Measurements from ENCODE around the gene CHFR. TPM values are rescaled to one million over a fixed set of nuclear protein-coding genes. Genes with fewer than 3 reads are reported as not detected.
"Not testable (repeated sequence)": the region's sequence is repeated elsewhere in the genome, so short reads cannot be mapped to it uniquely, and the experiment has no call there.

CHFR gene
- total RNA-seq, 1 experiment from 2014 or later: 41.0 TPM

DNA sequence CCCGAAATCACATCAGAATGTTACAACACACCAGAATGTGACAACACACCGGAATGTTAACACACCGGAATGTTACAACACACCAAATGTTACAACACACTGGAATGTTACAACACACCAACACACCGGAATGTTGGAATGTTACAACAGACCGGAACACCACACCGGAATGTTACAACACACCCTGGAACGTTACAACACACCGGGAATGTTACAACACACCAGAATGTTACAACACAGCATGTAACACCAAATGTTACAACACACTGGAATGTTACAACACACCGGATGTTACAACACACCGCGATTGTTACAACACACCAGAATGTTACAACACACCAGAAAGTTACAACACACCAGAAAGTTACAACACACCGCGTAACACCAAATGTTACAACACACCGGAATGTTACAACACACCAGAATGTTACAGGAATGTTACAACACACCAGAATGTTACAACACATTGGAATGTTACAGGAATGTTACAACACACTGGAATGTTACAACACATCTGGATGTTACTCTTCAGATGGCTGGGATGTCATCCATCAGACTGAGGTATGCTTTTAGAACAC, 21.1 kb downstream of the CHFR start:
- no peaks in the 10 kb centered on the region for H3K4me1 Mint-ChIP-seq (ENCODE audit: insufficient read depth, unreplicated experiment)
- TF ChIP-seq, protein P1, sequence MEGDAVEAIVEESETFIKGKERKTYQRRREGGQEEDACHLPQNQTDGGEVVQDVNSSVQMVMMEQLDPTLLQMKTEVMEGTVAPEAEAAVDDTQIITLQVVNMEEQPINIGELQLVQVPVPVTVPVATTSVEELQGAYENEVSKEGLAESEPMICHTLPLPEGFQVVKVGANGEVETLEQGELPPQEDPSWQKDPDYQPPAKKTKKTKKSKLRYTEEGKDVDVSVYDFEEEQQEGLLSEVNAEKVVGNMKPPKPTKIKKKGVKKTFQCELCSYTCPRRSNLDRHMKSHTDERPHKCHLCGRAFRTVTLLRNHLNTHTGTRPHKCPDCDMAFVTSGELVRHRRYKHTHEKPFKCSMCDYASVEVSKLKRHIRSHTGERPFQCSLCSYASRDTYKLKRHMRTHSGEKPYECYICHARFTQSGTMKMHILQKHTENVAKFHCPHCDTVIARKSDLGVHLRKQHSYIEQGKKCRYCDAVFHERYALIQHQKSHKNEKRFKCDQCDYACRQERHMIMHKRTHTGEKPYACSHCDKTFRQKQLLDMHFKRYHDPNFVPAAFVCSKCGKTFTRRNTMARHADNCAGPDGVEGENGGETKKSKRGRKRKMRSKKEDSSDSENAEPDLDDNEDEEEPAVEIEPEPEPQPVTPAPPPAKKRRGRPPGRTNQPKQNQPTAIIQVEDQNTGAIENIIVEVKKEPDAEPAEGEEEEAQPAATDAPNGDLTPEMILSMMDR (IDR thresholded peaks at IDR 0.05; ENCODE audit: unreplicated experiment): no peak
- H3K27ac Mint-ChIP-seq (ENCODE audit: low read depth, unreplicated experiment): no peak overlapping the region
- intact Hi-C loops (cut with micrococcal nuclease): no loop called here
- ChIA-PET POLR2A (no interaction called here), CTCF (no interaction called here)
- H3K36me3 Mint-ChIP-seq (ENCODE audit: insufficient read depth, unreplicated experiment): peaks cover 82% of the 10 kb centered on the region
- no peaks in the 10 kb centered on the region for H3K9me3 Mint-ChIP-seq (ENCODE audit: unreplicated experiment)
- DNase-seq (ENCODE audit: unreplicated experiment): peak; percentile 33
- BruUV-seq (replicated peaks): no TSS peak
- H3K27me3 Mint-ChIP-seq (ENCODE audit: insufficient read depth, unreplicated experiment): no peaks in the 10 kb centered on the region
- no peak overlapping the region for H3K4me3 Mint-ChIP-seq (ENCODE audit: unreplicated experiment)

DNA sequence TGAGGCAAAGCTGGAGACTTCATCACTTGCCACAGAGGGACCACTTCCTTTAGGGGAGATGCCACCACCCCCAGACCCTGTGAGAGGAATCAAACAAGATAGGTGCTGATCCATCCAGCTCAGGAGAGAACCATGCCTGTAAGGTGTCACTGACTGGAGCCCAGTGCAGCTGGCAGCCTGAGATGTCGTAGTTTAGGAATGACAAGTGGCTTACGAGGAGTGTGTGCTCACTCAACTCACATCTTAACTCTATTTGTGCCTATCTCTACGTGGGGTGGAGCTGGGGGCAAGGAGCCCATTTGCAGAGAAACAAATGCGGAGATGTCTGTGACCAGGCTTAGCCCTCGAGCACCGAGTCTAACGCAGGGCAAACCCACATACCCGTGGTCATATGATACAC, 25.8 kb downstream of the CHFR start:
- Mint-ChIP-seq H3K36me3 (ENCODE audit: insufficient read depth, unreplicated experiment) (peaks cover 66% of the 10 kb centered on the region), H3K4me1 (ENCODE audit: insufficient read depth, unreplicated experiment) (no peaks in the 10 kb centered on the region), H3K4me3 (ENCODE audit: unreplicated experiment) (no peak overlapping the region), H3K27me3 (ENCODE audit: insufficient read depth, unreplicated experiment) (no peaks in the 10 kb centered on the region), H3K9me3 (ENCODE audit: unreplicated experiment) (no peaks in the 10 kb centered on the region), H3K27ac (ENCODE audit: low read depth, unreplicated experiment) (no peak overlapping the region)
- ChIA-PET POLR2A (no interaction called here), CTCF (no interaction called here)
- TF ChIP-seq, protein P1 (IDR thresholded peaks at IDR 0.05; ENCODE audit: unreplicated experiment): no peak
- no peak for DNase-seq (ENCODE audit: unreplicated experiment)
- intact Hi-C loops (cut with micrococcal nuclease): no loop called here
- BruUV-seq (replicated peaks): no TSS peak

DNA sequence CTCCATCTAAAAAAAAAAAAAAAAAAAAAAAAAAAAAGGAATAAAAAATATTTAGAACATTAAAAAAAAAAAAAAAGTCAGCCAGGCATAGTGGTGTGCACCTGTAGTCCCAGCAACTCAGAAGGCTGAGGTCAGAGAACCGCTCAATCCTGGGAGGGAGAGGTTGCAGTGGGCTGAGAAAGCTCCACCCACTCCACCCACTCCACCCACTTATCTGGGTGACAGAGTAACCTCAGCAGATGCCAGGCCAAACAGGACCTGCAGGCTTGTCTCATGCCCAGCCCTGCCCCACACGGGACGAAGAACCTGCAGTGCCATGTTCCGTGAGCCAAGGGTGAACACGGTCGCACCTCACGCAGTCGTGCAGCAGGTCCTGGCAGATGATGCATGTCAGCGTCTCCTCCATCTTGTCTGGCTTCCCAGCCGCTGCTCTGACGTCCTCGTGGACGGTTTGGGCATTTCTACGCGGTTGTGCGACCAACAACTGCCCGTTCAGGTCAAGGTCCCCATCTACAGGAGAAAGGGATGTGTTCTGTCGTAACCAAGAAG, 28.6 kb downstream of the CHFR start:
- intact Hi-C loops (cut with micrococcal nuclease): no loop called here
- ChIA-PET POLR2A (no interaction called here), CTCF (no interaction called here)
- no peak overlapping the region for H3K27ac Mint-ChIP-seq (ENCODE audit: low read depth, unreplicated experiment)
- no peaks in the 10 kb centered on the region for H3K4me1 Mint-ChIP-seq (ENCODE audit: insufficient read depth, unreplicated experiment)
- peaks cover 68% of the 10 kb centered on the region for H3K36me3 Mint-ChIP-seq (ENCODE audit: insufficient read depth, unreplicated experiment)
- TF ChIP-seq, protein P1 (IDR thresholded peaks at IDR 0.05; ENCODE audit: unreplicated experiment): no peak
- H3K27me3 Mint-ChIP-seq (ENCODE audit: insufficient read depth, unreplicated experiment): no peaks in the 10 kb centered on the region
- no TSS peak for BruUV-seq (replicated peaks)
- H3K4me3 Mint-ChIP-seq (ENCODE audit: unreplicated experiment): no peak overlapping the region
- H3K9me3 Mint-ChIP-seq (ENCODE audit: unreplicated experiment): no peaks in the 10 kb centered on the region
- no peak for DNase-seq (ENCODE audit: unreplicated experiment)

DNA sequence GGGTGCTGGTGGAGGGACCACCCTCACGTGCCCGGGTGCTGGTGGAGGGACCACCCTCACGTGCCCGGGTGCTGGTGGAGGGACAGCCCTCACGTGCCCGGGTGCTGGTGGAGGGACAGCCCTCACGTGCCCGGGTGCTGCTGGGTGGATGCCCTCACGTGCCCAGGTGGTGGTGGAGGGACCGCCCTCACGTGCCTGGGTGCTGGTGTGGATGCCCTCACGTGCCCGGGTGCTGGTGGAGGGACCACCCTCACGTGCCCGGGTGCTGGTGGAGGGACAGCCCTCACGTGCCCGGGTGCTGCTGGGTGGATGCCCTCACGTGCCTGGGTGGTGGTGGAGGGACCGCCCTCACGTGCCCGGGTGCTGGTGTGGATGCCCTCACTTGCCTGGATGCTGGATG, 30.4 kb downstream of the CHFR start:
- H3K4me3 Mint-ChIP-seq (ENCODE audit: unreplicated experiment); H3K4me1 Mint-ChIP-seq (ENCODE audit: insufficient read depth, unreplicated experiment); H3K27ac Mint-ChIP-seq (ENCODE audit: low read depth, unreplicated experiment); POLR2A ChIA-PET; CTCF ChIA-PET; DNase-seq (ENCODE audit: unreplicated experiment); intact Hi-C loops (cut with micrococcal nuclease); H3K9me3 Mint-ChIP-seq (ENCODE audit: unreplicated experiment); H3K27me3 Mint-ChIP-seq (ENCODE audit: insufficient read depth, unreplicated experiment); BruUV-seq (replicated peaks): not testable (repeated sequence)
- H3K36me3 Mint-ChIP-seq (ENCODE audit: insufficient read depth, unreplicated experiment): peaks cover 77% of the 10 kb centered on the region

DNA sequence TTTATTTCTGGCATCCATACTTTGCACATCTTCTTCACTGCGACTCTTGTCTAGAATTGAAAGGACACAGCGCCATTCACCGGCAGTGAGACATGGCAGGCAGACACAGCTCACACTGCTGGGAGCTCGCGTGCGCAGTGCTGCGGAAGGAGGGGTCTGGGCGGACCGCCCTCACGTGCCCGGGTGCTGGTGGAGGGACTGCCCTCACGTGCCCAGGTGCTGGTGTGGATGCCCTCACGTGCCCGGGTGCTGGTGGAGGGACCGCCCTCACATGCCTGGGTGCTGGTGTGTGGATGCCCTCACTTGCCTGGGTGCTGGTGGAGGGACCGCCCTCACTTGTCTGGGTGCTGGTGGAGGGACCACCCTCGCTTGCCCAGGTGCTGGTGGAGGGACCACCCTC, 30.8 kb downstream of the CHFR start:
- intact Hi-C loops (cut with micrococcal nuclease): no loop called here
- H3K9me3 Mint-ChIP-seq (ENCODE audit: unreplicated experiment): no peaks in the 10 kb centered on the region
- no peak for DNase-seq (ENCODE audit: unreplicated experiment)
- H3K4me1 Mint-ChIP-seq (ENCODE audit: insufficient read depth, unreplicated experiment): no peaks in the 10 kb centered on the region
- no peaks in the 10 kb centered on the region for H3K27me3 Mint-ChIP-seq (ENCODE audit: insufficient read depth, unreplicated experiment)
- TF ChIP-seq, protein P1 (IDR thresholded peaks at IDR 0.05; ENCODE audit: unreplicated experiment): no peak
- no peak overlapping the region for H3K27ac Mint-ChIP-seq (ENCODE audit: low read depth, unreplicated experiment)
- CTCF ChIA-PET: no interaction called here
- no TSS peak for BruUV-seq (replicated peaks)
- peaks cover 77% of the 10 kb centered on the region for H3K36me3 Mint-ChIP-seq (ENCODE audit: insufficient read depth, unreplicated experiment)
- no peak overlapping the region for H3K4me3 Mint-ChIP-seq (ENCODE audit: unreplicated experiment)
- POLR2A ChIA-PET: no interaction called here

DNA sequence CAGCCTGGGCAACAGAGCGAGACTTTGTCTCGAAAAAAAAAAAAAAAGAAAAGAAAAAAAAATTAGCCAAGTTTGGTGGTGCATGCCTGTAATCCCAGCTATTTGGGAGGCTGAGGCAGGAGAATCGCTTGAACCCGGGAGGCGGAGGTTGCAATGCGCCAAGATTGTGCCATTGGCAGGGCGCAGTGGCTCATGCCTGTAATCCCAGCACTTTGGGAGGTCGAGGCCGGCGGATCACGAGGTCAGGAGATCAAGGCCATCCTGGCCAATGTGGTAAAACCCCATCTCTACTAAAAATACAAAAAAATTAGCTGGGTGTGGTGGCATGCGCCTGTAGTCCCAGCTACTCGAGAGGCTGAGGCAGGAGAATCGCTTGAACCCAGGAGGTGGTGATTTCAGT, 32.2 kb downstream of the CHFR start:
- CTCF ChIA-PET; intact Hi-C loops (cut with micrococcal nuclease); H3K27me3 Mint-ChIP-seq (ENCODE audit: insufficient read depth, unreplicated experiment); H3K4me1 Mint-ChIP-seq (ENCODE audit: insufficient read depth, unreplicated experiment); H3K4me3 Mint-ChIP-seq (ENCODE audit: unreplicated experiment); DNase-seq (ENCODE audit: unreplicated experiment); H3K9me3 Mint-ChIP-seq (ENCODE audit: unreplicated experiment); POLR2A ChIA-PET; H3K27ac Mint-ChIP-seq (ENCODE audit: low read depth, unreplicated experiment): not testable (repeated sequence)
- H3K36me3 Mint-ChIP-seq (ENCODE audit: insufficient read depth, unreplicated experiment): peaks cover 67% of the 10 kb centered on the region
- BruUV-seq (replicated peaks): TSS peak; percentile 14
